ENCODE data around the gene SGO2.

SGO2 gene

DNA sequence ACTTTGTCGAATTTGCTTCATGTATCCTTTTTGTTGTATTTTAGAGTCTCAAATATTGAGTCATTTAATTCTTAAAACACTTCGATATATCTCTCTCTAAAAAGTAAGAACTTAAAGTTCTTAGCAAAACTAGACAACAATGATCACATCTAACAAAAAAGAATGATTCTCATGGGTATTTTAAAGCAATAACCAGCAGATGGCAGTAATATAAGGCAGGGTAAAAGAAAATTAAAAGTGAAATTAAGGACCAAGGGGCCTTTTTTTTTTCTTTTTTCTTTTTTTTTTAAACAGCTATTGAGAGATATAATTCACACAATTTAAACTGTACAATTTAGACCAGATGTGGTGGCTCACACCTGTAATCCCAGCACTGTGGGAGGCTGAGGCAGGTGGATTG, 50.0 kb downstream of the SGO2 start:
- Histone ChIP-seq H3K9ac (ENCODE audit: low read depth in 1 of 2, low read length in 2 of 2) (no peak overlapping the region), H3K36me3 (ENCODE audit: control insufficient read depth in 1 of 2, insufficient read depth in 2 of 2, low read length in 2 of 2) (peaks cover 0 to 3% of the 10 kb centered on the region in 2 donors), H3K4me3 (ENCODE audit: low read depth in 1 of 2, low read length in 2 of 2) (no peak overlapping the region), H3K9me3 (ENCODE audit: control insufficient read depth in 1 of 2, low read length in 2 of 2) (no peaks in the 10 kb centered on the region), H3K27ac (ENCODE audit: low read depth, low read length) (no peak overlapping the region), H3K27me3 (ENCODE audit: control insufficient read depth in 1 of 2, insufficient read depth in 2 of 2, low read length in 2 of 2) (no peaks in the 10 kb centered on the region), H3K4me1 (ENCODE audit: control insufficient read depth in 1 of 2, insufficient read depth in 2 of 2, low read length in 2 of 2) (no peaks in the 10 kb centered on the region)

DNA sequence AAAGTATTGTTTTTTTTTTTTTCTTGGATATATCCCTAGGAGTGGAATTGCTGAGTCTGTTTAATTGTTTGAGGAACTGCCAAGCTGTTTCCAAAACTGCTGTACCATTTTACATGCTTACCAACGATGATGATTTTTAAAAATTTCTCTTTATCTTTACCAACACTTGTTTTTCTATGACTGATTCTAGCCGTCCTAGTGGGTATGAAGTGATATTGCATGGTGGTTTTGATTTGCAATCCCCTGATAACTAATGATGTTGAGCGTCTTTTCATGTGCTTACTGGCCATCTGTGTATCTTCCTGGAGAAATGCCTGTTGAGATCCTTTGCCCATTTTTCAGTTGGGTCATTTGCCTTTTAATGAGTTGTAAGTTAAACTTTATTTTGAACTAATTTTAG, 51.0 kb downstream of the SGO2 start:
- H3K4me3 ChIP-seq (ENCODE audit: low read depth in 1 of 2, low read length in 2 of 2), result no peak overlapping the region
- no peak overlapping the region for H3K27ac ChIP-seq (ENCODE audit: low read depth, low read length)
- H3K9ac ChIP-seq (ENCODE audit: low read depth in 1 of 2, low read length in 2 of 2), result no peak overlapping the region
- no peaks in the 10 kb centered on the region for H3K27me3 ChIP-seq (ENCODE audit: control insufficient read depth in 1 of 2, insufficient read depth in 2 of 2, low read length in 2 of 2)
- no peaks in the 10 kb centered on the region for H3K4me1 ChIP-seq (ENCODE audit: control insufficient read depth in 1 of 2, insufficient read depth in 2 of 2, low read length in 2 of 2)
- H3K9me3 ChIP-seq (ENCODE audit: control insufficient read depth in 1 of 2, low read length in 2 of 2), result no peaks in the 10 kb centered on the region
- H3K36me3 ChIP-seq (ENCODE audit: control insufficient read depth in 1 of 2, insufficient read depth in 2 of 2, low read length in 2 of 2), result peaks cover 0 to 3% of the 10 kb centered on the region in 2 donors

DNA sequence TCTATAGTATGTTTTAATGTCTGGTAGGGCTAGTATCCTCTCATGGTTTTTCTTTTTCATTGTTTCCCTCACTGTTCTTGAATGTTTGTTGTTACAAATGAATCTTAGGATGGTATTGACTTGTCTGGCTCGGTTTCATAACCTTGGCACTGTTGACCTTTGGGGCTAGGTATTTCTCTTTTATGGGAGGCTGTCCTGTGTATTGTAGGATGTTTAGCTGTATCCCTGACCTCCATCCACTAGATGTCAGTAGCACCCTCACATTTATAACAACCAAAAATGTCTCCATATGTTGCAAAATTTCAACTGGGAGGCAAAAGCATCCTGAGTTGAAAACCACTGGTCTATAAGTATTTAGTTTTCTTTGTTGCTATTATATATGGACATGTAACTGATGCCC, 52.8 kb downstream of the SGO2 start:
- H3K4me3 ChIP-seq (ENCODE audit: low read depth in 1 of 2, low read length in 2 of 2), result no peak overlapping the region
- H3K27me3 ChIP-seq (ENCODE audit: control insufficient read depth in 1 of 2, insufficient read depth in 2 of 2, low read length in 2 of 2), result no peaks in the 10 kb centered on the region
- H3K27ac ChIP-seq (ENCODE audit: low read depth, low read length), result no peak overlapping the region
- no peak overlapping the region for H3K9ac ChIP-seq (ENCODE audit: low read depth in 1 of 2, low read length in 2 of 2)
- no peaks in the 10 kb centered on the region for H3K36me3 ChIP-seq (ENCODE audit: control insufficient read depth in 1 of 2, insufficient read depth in 2 of 2, low read length in 2 of 2)
- no peaks in the 10 kb centered on the region for H3K4me1 ChIP-seq (ENCODE audit: control insufficient read depth in 1 of 2, insufficient read depth in 2 of 2, low read length in 2 of 2)
- no peaks in the 10 kb centered on the region for H3K9me3 ChIP-seq (ENCODE audit: control insufficient read depth in 1 of 2, low read length in 2 of 2)

DNA sequence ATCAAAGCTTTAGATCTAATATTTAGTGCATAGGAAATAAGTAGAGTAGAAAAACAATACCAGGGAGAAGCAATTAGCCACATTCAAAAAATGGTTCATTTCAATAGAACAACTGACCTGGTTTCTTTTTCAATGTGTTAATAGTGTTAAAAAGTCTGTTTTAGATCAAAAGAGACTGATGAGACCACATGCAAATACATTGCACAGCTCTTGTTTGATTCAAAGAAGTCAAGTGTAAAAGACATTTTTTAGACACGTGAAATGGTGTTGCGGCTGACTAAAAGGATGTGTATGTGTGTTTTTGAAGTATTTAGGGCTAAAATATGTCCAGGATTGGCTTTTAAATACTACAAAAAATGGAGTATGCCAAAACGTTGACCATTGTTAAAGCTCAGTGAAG, 58.6 kb downstream of the SGO2 start:
- H3K4me1 ChIP-seq (ENCODE audit: control insufficient read depth in 1 of 2, insufficient read depth in 2 of 2, low read length in 2 of 2), result peaks cover 5 to 7% of the 10 kb centered on the region in 2 donors
- no peak overlapping the region for H3K9ac ChIP-seq (ENCODE audit: low read depth in 1 of 2, low read length in 2 of 2)
- H3K9me3 ChIP-seq (ENCODE audit: control insufficient read depth in 1 of 2, low read length in 2 of 2), result no peaks in the 10 kb centered on the region
- H3K4me3 ChIP-seq (ENCODE audit: low read depth in 1 of 2, low read length in 2 of 2), result no peak overlapping the region
- H3K27ac ChIP-seq (ENCODE audit: low read depth, low read length), result no peak overlapping the region
- no peaks in the 10 kb centered on the region for H3K27me3 ChIP-seq (ENCODE audit: control insufficient read depth in 1 of 2, insufficient read depth in 2 of 2, low read length in 2 of 2)
- no peaks in the 10 kb centered on the region for H3K36me3 ChIP-seq (ENCODE audit: control insufficient read depth in 1 of 2, insufficient read depth in 2 of 2, low read length in 2 of 2)

DNA sequence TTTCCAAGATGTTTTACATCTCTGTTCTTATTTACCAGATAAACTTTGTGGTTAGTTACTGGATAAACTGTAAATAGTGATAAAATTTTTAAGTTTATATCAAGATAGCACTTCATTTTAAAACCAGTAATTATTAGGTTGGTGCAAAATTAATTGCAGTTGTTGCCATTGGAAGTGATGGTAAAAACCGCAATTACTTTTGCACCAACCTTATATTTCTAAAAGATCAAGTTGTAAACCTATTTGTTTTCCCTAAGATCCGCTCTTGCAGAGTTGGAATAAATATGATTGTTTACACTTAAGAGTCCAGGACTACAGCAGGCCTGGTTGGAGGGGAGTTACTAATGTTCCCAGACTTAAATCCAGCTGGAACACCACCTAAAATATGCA, 59.3 kb downstream of the SGO2 start:
- H3K9me3 ChIP-seq (ENCODE audit: control insufficient read depth in 1 of 2, low read length in 2 of 2), result no peaks in the 10 kb centered on the region
- peaks cover 5 to 7% of the 10 kb centered on the region in 2 donors for H3K4me1 ChIP-seq (ENCODE audit: control insufficient read depth in 1 of 2, insufficient read depth in 2 of 2, low read length in 2 of 2)
- H3K27ac ChIP-seq (ENCODE audit: low read depth, low read length), result no peak overlapping the region
- H3K9ac ChIP-seq (ENCODE audit: low read depth in 1 of 2, low read length in 2 of 2), result peak overlapping the region in 1 of 2 donors; percentile 27
- H3K36me3 ChIP-seq (ENCODE audit: control insufficient read depth in 1 of 2, insufficient read depth in 2 of 2, low read length in 2 of 2), result no peaks in the 10 kb centered on the region
- H3K27me3 ChIP-seq (ENCODE audit: control insufficient read depth in 1 of 2, insufficient read depth in 2 of 2, low read length in 2 of 2), result no peaks in the 10 kb centered on the region
- H3K4me3 ChIP-seq (ENCODE audit: low read depth in 1 of 2, low read length in 2 of 2), result peak overlapping the region; percentile 68 to 73

DNA sequence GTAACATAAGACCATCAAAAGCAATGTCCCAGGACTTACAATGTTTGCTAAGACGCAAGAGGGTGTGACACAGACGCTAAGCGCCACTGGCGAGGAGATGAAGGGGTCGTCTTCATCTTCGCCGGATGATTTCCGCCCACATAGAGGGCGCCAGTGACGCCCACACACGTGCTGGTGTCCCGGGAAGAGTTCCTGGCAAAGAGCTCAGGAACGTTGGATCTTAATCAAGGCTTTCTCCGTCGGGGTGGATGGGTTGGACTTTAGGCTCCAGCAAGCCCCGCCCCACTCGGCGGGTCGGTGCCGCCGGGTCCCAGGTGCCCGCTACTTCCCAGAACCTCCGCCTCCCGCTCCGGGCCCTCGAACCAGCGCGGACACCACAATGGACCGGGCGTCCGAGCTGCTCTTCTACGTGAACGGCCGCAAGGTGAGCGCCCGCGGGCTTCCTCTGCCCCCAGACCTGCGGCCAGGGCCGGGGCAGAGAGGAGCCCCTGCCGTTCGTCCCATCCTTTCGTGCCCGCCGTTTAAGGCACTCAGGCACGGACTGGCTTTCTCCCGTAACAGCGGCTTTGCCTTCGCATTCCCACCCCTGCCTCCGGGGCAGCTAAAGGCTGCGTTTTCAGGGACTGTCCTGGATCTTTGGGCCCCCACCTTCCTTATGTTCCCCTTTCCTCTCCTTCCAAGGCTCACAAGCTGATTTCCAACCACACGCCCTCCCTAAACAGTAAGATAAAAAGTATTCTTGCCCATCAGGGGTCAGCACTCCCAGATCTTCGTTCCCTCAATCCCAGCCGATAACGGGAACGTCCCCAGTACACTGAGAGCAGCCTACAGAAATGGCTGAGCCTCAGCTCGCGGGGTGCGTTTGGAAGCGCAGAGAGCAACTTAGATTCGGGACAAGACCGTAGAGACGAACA, 60.0 kb downstream of the SGO2 start, which contains the start of gene AOX1:
Gene AOX1, plus strand, starts transcription at position 285 of the 914 bp plus-strand sequence. Its CDS starts 95 bp downstream, at position 380.
- Histone ChIP-seq H3K27me3 (ENCODE audit: control insufficient read depth in 1 of 2, insufficient read depth in 2 of 2, low read length in 2 of 2) (no peaks in the 10 kb centered on the region), H3K36me3 (ENCODE audit: control insufficient read depth in 1 of 2, insufficient read depth in 2 of 2, low read length in 2 of 2) (no peaks in the 10 kb centered on the region), H3K4me1 (ENCODE audit: control insufficient read depth in 1 of 2, insufficient read depth in 2 of 2, low read length in 2 of 2) (peaks cover 5 to 7% of the 10 kb centered on the region in 2 donors), H3K9ac (ENCODE audit: low read depth in 1 of 2, low read length in 2 of 2) (peak within 1 kb of the TSS in 1 of 2 donors; percentile 27), H3K9me3 (ENCODE audit: control insufficient read depth in 1 of 2, low read length in 2 of 2) (no peaks in the 10 kb centered on the region), H3K4me3 (ENCODE audit: low read depth in 1 of 2, low read length in 2 of 2) (peak within 1 kb of the TSS; percentile 68 to 73), H3K27ac (ENCODE audit: low read depth, low read length) (no peak within 1 kb of the TSS)

DNA sequence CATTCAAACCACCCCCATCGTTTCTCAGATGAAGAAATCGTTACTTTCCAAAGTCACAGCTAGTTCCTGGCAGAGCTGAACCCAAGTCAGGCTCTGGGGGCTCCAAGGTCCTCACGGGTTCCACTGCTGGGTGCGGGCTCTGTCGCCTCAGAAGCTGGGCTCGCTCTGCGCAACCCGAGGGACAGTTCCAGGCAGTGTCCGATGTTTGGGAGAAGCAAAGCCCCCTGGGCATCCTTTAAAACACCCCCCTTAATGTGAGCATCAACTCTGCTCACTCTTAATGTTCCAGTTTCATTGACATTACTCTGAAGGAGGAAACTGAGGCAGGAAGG, 60.6 kb downstream of the SGO2 start:
- H3K27ac ChIP-seq (ENCODE audit: low read depth, low read length), result no peak overlapping the region
- H3K9ac ChIP-seq (ENCODE audit: low read depth in 1 of 2, low read length in 2 of 2), result no peak overlapping the region
- H3K4me3 ChIP-seq (ENCODE audit: low read depth in 1 of 2, low read length in 2 of 2), result peak overlapping the region; percentile 68 to 73
- peaks cover 5 to 7% of the 10 kb centered on the region in 2 donors for H3K4me1 ChIP-seq (ENCODE audit: control insufficient read depth in 1 of 2, insufficient read depth in 2 of 2, low read length in 2 of 2)
- H3K36me3 ChIP-seq (ENCODE audit: control insufficient read depth in 1 of 2, insufficient read depth in 2 of 2, low read length in 2 of 2), result no peaks in the 10 kb centered on the region
- H3K9me3 ChIP-seq (ENCODE audit: control insufficient read depth in 1 of 2, low read length in 2 of 2), result no peaks in the 10 kb centered on the region
- H3K27me3 ChIP-seq (ENCODE audit: control insufficient read depth in 1 of 2, insufficient read depth in 2 of 2, low read length in 2 of 2), result no peaks in the 10 kb centered on the region

DNA sequence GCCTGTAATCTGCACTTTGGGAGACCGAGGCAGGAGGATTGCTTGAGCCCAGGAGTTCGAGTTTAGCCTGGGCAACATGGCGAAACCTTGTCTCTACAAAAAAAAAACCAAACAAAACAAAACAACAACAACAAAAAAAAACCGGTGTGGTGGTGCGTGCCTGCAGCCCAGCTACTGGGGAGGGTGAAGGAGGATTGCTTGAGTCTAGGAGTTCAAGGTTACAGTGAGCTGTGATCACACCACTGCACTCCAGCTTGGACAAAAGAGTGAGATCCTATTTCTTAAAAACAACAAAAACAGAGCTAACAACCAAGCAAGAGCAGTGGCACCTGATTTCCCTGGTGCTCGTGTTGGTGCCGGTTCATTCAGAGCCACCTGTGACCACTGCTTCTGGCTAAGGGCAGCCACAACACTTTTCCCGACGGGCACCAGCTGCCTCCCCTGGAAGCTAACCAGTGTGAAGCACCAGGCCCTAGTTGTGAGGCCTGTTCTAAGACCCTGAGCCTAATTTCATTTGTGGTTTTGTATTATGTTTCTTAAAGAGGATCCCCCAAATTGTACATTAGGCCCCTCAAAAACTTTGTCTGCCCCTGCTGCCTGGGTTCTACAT, 61.1 kb downstream of the SGO2 start:
- H3K9me3 ChIP-seq (ENCODE audit: control insufficient read depth in 1 of 2, low read length in 2 of 2), result no peaks in the 10 kb centered on the region
- H3K9ac ChIP-seq (ENCODE audit: low read depth in 1 of 2, low read length in 2 of 2), result no peak overlapping the region
- no peak overlapping the region for H3K27ac ChIP-seq (ENCODE audit: low read depth, low read length)
- H3K27me3 ChIP-seq (ENCODE audit: control insufficient read depth in 1 of 2, insufficient read depth in 2 of 2, low read length in 2 of 2), result no peaks in the 10 kb centered on the region
- no peak overlapping the region for H3K4me3 ChIP-seq (ENCODE audit: low read depth in 1 of 2, low read length in 2 of 2)
- H3K36me3 ChIP-seq (ENCODE audit: control insufficient read depth in 1 of 2, insufficient read depth in 2 of 2, low read length in 2 of 2), result no peaks in the 10 kb centered on the region
- peaks cover 7 to 9% of the 10 kb centered on the region in 2 donors for H3K4me1 ChIP-seq (ENCODE audit: control insufficient read depth in 1 of 2, insufficient read depth in 2 of 2, low read length in 2 of 2)

DNA sequence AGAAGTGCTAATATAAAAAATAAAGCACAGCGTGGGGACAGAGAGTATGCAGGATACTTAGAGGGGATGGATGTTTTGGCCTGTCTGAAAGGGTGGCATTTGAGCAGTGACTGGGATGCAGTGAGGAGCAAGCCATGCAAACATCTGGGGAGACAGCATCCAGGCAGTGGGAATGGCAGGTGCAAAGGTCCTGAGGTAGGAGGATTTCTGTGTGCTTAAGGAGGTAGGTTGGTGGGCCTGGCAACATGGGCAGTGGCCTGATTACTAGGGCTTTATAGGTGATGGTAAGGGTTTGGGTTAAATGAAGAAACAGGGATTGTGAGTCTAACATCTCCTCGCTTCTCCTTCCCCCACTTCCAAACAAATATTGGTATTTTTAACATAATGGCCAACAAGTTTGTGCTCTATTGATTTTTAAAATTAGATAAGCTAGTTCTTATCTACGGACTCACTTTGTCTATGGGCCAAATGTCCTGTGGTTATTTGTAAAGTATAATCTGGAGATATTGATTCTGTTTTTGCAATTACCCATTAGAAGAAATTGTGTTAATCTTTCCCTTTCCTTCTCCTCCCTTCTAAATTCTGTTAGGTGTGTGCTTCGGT, 62.2 kb downstream of the SGO2 start:
- no peak overlapping the region for H3K27ac ChIP-seq (ENCODE audit: low read depth, low read length)
- H3K4me3 ChIP-seq (ENCODE audit: low read depth in 1 of 2, low read length in 2 of 2), result no peak overlapping the region
- no peaks in the 10 kb centered on the region for H3K36me3 ChIP-seq (ENCODE audit: control insufficient read depth in 1 of 2, insufficient read depth in 2 of 2, low read length in 2 of 2)
- H3K27me3 ChIP-seq (ENCODE audit: control insufficient read depth in 1 of 2, insufficient read depth in 2 of 2, low read length in 2 of 2), result no peaks in the 10 kb centered on the region
- H3K9me3 ChIP-seq (ENCODE audit: control insufficient read depth in 1 of 2, low read length in 2 of 2), result no peaks in the 10 kb centered on the region
- H3K9ac ChIP-seq (ENCODE audit: low read depth in 1 of 2, low read length in 2 of 2), result no peak overlapping the region
- H3K4me1 ChIP-seq (ENCODE audit: control insufficient read depth in 1 of 2, insufficient read depth in 2 of 2, low read length in 2 of 2), result peaks cover 7 to 13% of the 10 kb centered on the region in 2 donors

DNA sequence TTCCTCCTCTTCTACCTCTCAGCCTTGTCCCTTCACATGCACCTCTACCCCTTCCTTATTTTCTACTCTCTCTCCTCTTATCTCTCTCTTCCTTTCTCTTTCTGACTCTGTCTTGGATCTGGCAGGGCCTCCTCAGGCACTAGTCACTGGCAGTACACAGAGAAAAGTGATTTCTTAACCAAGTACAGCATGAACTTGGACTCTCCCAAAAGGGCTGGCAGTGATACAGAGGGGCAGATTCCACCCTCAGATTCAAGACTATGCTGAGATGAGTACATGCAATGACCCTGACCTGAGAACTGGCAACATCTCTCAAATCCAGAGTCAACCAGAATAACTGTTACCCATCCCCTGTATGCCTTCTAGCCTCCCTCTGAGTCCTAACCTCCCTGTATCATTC, 64.1 kb downstream of the SGO2 start:
- no peak overlapping the region for H3K9ac ChIP-seq (ENCODE audit: low read depth in 1 of 2, low read length in 2 of 2)

More for the DNA sequence above, 64.1 kb downstream of the SGO2 start:
- Histone ChIP-seq H3K27me3 (ENCODE audit: control insufficient read depth in 1 of 2, insufficient read depth in 2 of 2, low read length in 2 of 2) (no peaks in the 10 kb centered on the region), H3K4me1 (ENCODE audit: control insufficient read depth in 1 of 2, insufficient read depth in 2 of 2, low read length in 2 of 2) (peaks cover 7 to 17% of the 10 kb centered on the region in 2 donors), H3K9me3 (ENCODE audit: control insufficient read depth in 1 of 2, low read length in 2 of 2) (no peaks in the 10 kb centered on the region), H3K27ac (ENCODE audit: low read depth, low read length) (no peak overlapping the region), H3K36me3 (ENCODE audit: control insufficient read depth in 1 of 2, insufficient read depth in 2 of 2, low read length in 2 of 2) (no peaks in the 10 kb centered on the region), H3K4me3 (ENCODE audit: low read depth in 1 of 2, low read length in 2 of 2) (no peak overlapping the region)

All from duodenal mucosa (tissue), 2 donors.